Hematopoietic multipotent progenitor cell treated with erythropoietin and hydrocortisone succinate and interleukin-3 and kit ligand, for 6 days (in vitro differentiated cells): ENCODE measurements around the gene ENPP3.
"Not testable (repeated sequence)": the region's sequence is repeated elsewhere in the genome, so short reads cannot be mapped to it uniquely, and the experiment has no call there.

Experiments
- DNase-seq: peaks from one replicate; pipeline ENCODE4 v3.0.0-alpha.2; 2015

ENPP3 gene

GRCh38 chr6:131740161-131740560 lies 103.1 kb downstream of the ENPP3 start:
- DNase-seq = no peak

GRCh38 chr6:131741688-131742393 lies 104.7 kb downstream of the ENPP3 start:
- DNase-seq = no peak

GRCh38 chr6:131744432-131745287 lies 107.6 kb downstream of the ENPP3 start:
- DNase-seq = no peak

GRCh38 chr6:131745476-131745875 lies 108.4 kb downstream of the ENPP3 start:
- DNase-seq = no peak

- no peak for DNase-seq
These were observed 110.8 kb downstream of the ENPP3 start for GRCh38 chr6:131747821-131748353.

GRCh38 chr6:131749023-131749422 lies 111.9 kb downstream of the ENPP3 start:
- DNase-seq = no peak

GRCh38 chr6:131751012-131751715 lies 114.1 kb downstream of the ENPP3 start:
- DNase-seq = not testable (repeated sequence)

- DNase-seq = no peak
These were observed 117.0 kb downstream of the ENPP3 start for GRCh38 chr6:131754088-131754487.

- no peak for DNase-seq
These were observed 117.8 kb downstream of the ENPP3 start for GRCh38 chr6:131754715-131755567.

- DNase-seq = no peak
These were observed 118.5 kb downstream of the ENPP3 start for GRCh38 chr6:131755597-131755996.

GRCh38 chr6:131756039-131756438 lies 118.9 kb downstream of the ENPP3 start:
- no peak for DNase-seq

- no peak for DNase-seq
These were observed 121.8 kb downstream of the ENPP3 start for GRCh38 chr6:131758920-131759319.

GRCh38 chr6:131761060-131761761 lies 124.1 kb downstream of the ENPP3 start:
- DNase-seq = no peak

GRCh38 chr6:131761762-131762067 lies 124.6 kb downstream of the ENPP3 start:
- no peak for DNase-seq

GRCh38 chr6:131762984-131763383 lies 125.9 kb downstream of the ENPP3 start:
- no peak for DNase-seq

- DNase-seq = no peak
These were observed 126.6 kb downstream of the ENPP3 start for GRCh38 chr6:131763749-131764148.

- no peak for DNase-seq
These were observed 127.2 kb downstream of the ENPP3 start for GRCh38 chr6:131764350-131764749.

GRCh38 chr6:131765081-131765803 lies 128.1 kb downstream of the ENPP3 start:
- no peak for DNase-seq

- DNase-seq = no peak
These were observed 128.7 kb downstream of the ENPP3 start for GRCh38 chr6:131765804-131766135.

- DNase-seq = no peak
These were observed 129.5 kb downstream of the ENPP3 start for GRCh38 chr6:131766631-131767030.

- no peak for DNase-seq
These were observed 131.9 kb downstream of the ENPP3 start for GRCh38 chr6:131768964-131769363.
